Adrenal gland (tissue), 5 donors: ENCODE data around the gene ATXN7L1.

Experiments
- CTCF ChIP-seq, 6 experiments: fragments of 450-650 bp in 4 of 6; fragments of 200-600 bp in 2 of 6; sonication (generic) in 1 of 6; IDR thresholded peaks; 1 replicate in 5 of 6; 2 replicates in 1 of 6; pipeline versions ENCODE4 v1.5.1 to v1.8.0; 2016 to 2021; ENCODE audit warnings: antibody characterized with exemption in 6 of 6, mild to moderate bottlenecking in 2 of 6, moderate library complexity in 1 of 6
- POLR2A ChIP-seq, 2 donors: fragments of 450-650 bp; IDR thresholded peaks; one replicate each; pipeline ENCODE4 v1.6.1; 2017; ENCODE audit warnings: antibody characterized with exemption in 2 of 2, mild to moderate bottlenecking in 2 of 2, moderate library complexity in 1 of 2
- donor health status: DM: no; HTN: no; CAD: no.

- TF ChIP-seq CTCF (IDR thresholded peaks at IDR 0.05) (no peak), POLR2A (IDR thresholded peaks at IDR 0.05) (no peak)
These were observed 297.9 kb downstream of the ATXN7L1 start for GRCh38 chr7:105578496-105578895.
